Gastrocnemius medialis (tissue), 4 donors: Measurements from ENCODE around the gene CYP2F1.

Source experiments
- CTCF ChIP-seq, 5 experiments: fragments of 450-650 bp in 3 of 5; fragments of 200-600 bp in 2 of 5; sonication (generic) in 2 of 5; IDR thresholded peaks in 4 of 5; conservative IDR thresholded peaks in 1 of 5; 1 replicate in 4 of 5; 2 replicates in 1 of 5; pipeline ENCODE4 v1.5.1; 2016 to 2019; ENCODE audit warnings: antibody characterized with exemption in 5 of 5, mild to moderate bottlenecking in 3 of 5, moderate library complexity in 3 of 5
- POLR2A ChIP-seq, 2 donors: fragments of 450-650 bp; IDR thresholded peaks; one replicate each; pipeline ENCODE4 v1.6.1; 2017; ENCODE audit warnings: antibody characterized with exemption in 2 of 2, mild to moderate bottlenecking in 2 of 2, moderate library complexity in 2 of 2

- no peak for TF ChIP-seq CTCF (IDR thresholded peaks at IDR 0.05 in 4 of 5, conservative IDR thresholded peaks at IDR 0.05 in 1 of 5)
- no peak for TF ChIP-seq POLR2A (IDR thresholded peaks at IDR 0.05)
These were observed 9.6 kb downstream of the CYP2F1 start for GRCh38 chr19:41123716-41124294.
